NOMO-1 (cell line): ENCODE measurements around the gene VAV2.
A peak's percentile ranks its signal among the peaks of the same experiment; 100 is the strongest.
"Not testable (repeated sequence)": the region's sequence is repeated elsewhere in the genome, so short reads cannot be mapped to it uniquely, and the experiment has no call there.

Experiments
- DNase-seq, 2 experiments: peaks; one replicate each; lab custom pipeline; 2025; ENCODE audit not compliant: unreplicated experiment in 2 of 2; lab: John Stamatoyannopoulos, UW

The VAV2 gene

GRCh38 chr9:133763272-133764183 lies 228.6 kb downstream of the VAV2 start:
- DNase-seq = no peak

GRCh38 chr9:133762488-133763271 lies 229.4 kb downstream of the VAV2 start:
- no peak for DNase-seq

- no peak for DNase-seq
Measured at GRCh38 chr9:133761641-133762248, 230.4 kb downstream of the VAV2 start.

GRCh38 chr9:133760713-133761290 lies 231.3 kb downstream of the VAV2 start:
- DNase-seq = no peak

GRCh38 chr9:133759946-133760345 lies 232.2 kb downstream of the VAV2 start:
- no peak for DNase-seq

- DNase-seq = no peak
Measured at GRCh38 chr9:133759146-133759900, 232.8 kb downstream of the VAV2 start.

GRCh38 chr9:133758228-133758627 lies 233.9 kb downstream of the VAV2 start:
- no peak for DNase-seq

GRCh38 chr9:133754688-133755227 lies 237.4 kb downstream of the VAV2 start:
- no peak for DNase-seq

- no peak for DNase-seq
Measured at GRCh38 chr9:133754187-133754586, 237.9 kb downstream of the VAV2 start.

- no peak for DNase-seq
Measured at GRCh38 chr9:133752739-133753446, 239.2 kb downstream of the VAV2 start.

GRCh38 chr9:133750982-133751649 lies 241.0 kb downstream of the VAV2 start:
- DNase-seq = no peak

GRCh38 chr9:133747309-133747708 lies 244.8 kb downstream of the VAV2 start:
- no peak for DNase-seq

- DNase-seq = not testable (repeated sequence)
Measured at GRCh38 chr9:133744528-133744927, 247.6 kb downstream of the VAV2 start.

- peak; percentile 55 to 61 for DNase-seq
Measured at GRCh38 chr9:133742849-133743444, 249.2 kb downstream of the VAV2 start.

GRCh38 chr9:133742251-133742650 lies 249.9 kb downstream of the VAV2 start:
- DNase-seq = no peak

- DNase-seq = no peak
Measured at GRCh38 chr9:133741716-133742115, 250.4 kb downstream of the VAV2 start.

- DNase-seq = no peak
Measured at GRCh38 chr9:133740911-133741310, 251.2 kb downstream of the VAV2 start.
